HepG2 (cell line): ENCODE data around the gene ZNF804A. TPM values are rescaled to one million over a fixed set of nuclear protein-coding genes. Genes with fewer than 3 reads are reported as not detected.

ENCODE experiments used
- HNF1A ChIP-seq, 2 experiments: sonication (generic) in 1 of 2; formaldehyde crosslinking in 1 of 2; IDR thresholded peaks; 2 replicates each; pipeline versions ENCODE4 v1.4.0 to v1.6.1; 2016 to 2020; ENCODE audit warnings: borderline replicate concordance in 1 of 2, low read depth in 1 of 2, mild to moderate bottlenecking in 1 of 2, missing genetic modification reagents in 1 of 2
- STAG1 ChIP-seq: sonication (generic); formaldehyde crosslinking; IDR thresholded peaks from 2 replicates; pipeline ENCODE4 v1.4.0; 2020; ENCODE audit warnings: missing genetic modification reagents
- ZNF441 ChIP-seq: sonication (generic); formaldehyde crosslinking; IDR thresholded peaks from 2 replicates; pipeline ENCODE4 v1.7.0; 2021; ENCODE audit warnings: missing genetic modification reagents, borderline replicate concordance
- ZNF691 ChIP-seq: sonication (generic); formaldehyde crosslinking; IDR thresholded peaks from 2 replicates; pipeline ENCODE4 v1.4.0; 2020; ENCODE audit warnings: missing genetic modification reagents, low read depth, mild to moderate bottlenecking, borderline replicate concordance
- ZNF781 ChIP-seq: sonication (generic); formaldehyde crosslinking; IDR thresholded peaks from 2 replicates; pipeline ENCODE4 v1.5.1; 2020; ENCODE audit warnings: borderline replicate concordance, mild to moderate bottlenecking, missing genetic modification reagents; ENCODE audit errors: not compliant biosample characterization
- polyA plus RNA-seq, 8 experiments: library from polyadenylated mRNA; depleted of rRNA in 3 of 8; stranded (reverse) in 7 of 8; unstranded in 1 of 8; fragments of >200 nt; fragmentation: Illumina TruSeq in 4 of 8; extraction: Trizol in 4 of 8; gene quantifications; 2 replicates each; pipeline versions ENCODE4 v1.2.1 to v1.2.3, GENCODE V29; 2011 to 2016; ENCODE audit warnings: low read depth in 4 of 8, missing spikeins in 1 of 8, mixed read lengths in 1 of 8; ENCODE audit not compliant: insufficient read depth in 1 of 8
- total RNA-seq, 5 experiments: library from RNA; depleted of rRNA; stranded (reverse); fragments of >200 nt; fragmentation: Illumina TruSeq; extraction: Trizol; gene quantifications; 2 replicates each; pipeline ENCODE4 v1.2.3, GENCODE V29; 2016; ENCODE audit warnings: low read depth in 1 of 5
- TF ChIP-seq, protein P1 (sequence below): sonication (generic); formaldehyde crosslinking; IDR thresholded peaks from 2 replicates; pipeline ENCODE4 v1.9.0; 2021; ENCODE audit warnings: missing genetic modification reagents, mild to moderate bottlenecking, borderline replicate concordance

The ZNF804A gene
- total and polyA plus RNA-seq, 2 of the 13 experiments (the other 11 are each of a cell fraction or from before 2014, with no cell fraction given), result 0.07 to 0.09 TPM

DNA sequence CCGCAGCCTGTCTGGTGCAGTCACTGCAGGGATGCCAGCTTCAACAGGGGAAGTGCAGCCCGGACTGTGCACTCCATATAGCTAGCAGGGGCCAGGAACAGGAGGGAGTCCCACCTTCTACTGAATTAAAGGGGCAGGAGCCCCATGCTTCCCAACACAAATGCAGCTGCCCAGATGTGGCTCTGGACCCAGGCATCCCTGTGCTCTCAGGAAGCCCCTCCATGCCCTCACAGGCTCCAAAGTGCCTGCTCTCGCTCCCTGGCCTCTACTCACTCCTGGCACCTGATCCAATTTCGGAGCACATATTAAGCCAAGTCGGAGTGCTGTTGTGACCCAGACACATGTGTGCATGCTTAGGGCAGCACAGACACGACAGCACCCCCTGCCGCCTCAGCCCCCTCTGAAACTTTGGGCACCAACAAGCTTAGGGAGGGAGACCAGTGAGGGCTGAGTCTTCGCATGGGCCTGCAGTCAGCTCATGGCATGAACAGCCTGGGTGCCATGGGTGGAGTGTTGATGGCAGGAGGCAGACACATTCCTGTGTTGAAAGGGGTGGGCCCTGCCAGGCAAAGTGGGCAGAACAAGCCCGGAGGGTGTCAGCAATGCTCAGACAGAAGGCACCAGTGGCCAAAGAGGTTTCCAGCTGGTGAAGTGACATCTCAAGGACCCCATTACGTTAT, 83.5 kb downstream of the ZNF804A start (continued):
- no peak for TF ChIP-seq HNF1A (IDR thresholded peaks at IDR 0.05; ENCODE audit: low read depth)
- TF ChIP-seq HNF1A (CRISPR knock-in tag; IDR thresholded peaks at IDR 0.05; ENCODE audit: borderline replicate concordance), result no peak
- no peak for TF ChIP-seq ZNF781
- no peak for TF ChIP-seq ZNF691 (CRISPR knock-in tag)
- TF ChIP-seq STAG1 (CRISPR knock-in tag), result no peak
- no peak for TF ChIP-seq ZNF441 (CRISPR knock-in tag)
- TF ChIP-seq, protein P1, sequence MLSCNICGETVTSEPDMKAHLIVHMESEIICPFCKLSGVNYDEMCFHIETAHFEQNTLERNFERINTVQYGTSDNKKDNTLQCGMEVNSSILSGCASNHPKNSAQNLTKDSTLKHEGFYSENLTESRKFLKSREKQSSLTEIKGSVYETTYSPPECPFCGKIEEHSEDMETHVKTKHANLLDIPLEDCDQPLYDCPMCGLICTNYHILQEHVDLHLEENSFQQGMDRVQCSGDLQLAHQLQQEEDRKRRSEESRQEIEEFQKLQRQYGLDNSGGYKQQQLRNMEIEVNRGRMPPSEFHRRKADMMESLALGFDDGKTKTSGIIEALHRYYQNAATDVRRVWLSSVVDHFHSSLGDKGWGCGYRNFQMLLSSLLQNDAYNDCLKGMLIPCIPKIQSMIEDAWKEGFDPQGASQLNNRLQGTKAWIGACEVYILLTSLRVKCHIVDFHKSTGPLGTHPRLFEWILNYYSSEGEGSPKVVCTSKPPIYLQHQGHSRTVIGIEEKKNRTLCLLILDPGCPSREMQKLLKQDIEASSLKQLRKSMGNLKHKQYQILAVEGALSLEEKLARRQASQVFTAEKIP, result no peak
